Measurements from ENCODE around the gene HDAC8. TPM values are rescaled to one million over a fixed set of nuclear protein-coding genes. Genes with fewer than 3 reads are reported as not detected.

HDAC8 gene
- total and polyA plus RNA-seq, 4 experiments from 2014 or later = 15.2 to 23.0 (median 17.0) TPM

GRCh38 chrX:72317139-72317538, 255.5 kb downstream of the HDAC8 start:
- Mint-ChIP-seq H3K36me3 (no peaks in the 10 kb centered on the region), H3K27me3 (peaks cover 0 to 2% of the 10 kb centered on the region in 2 donors), H3K4me3 (no peak overlapping the region), H3K4me1 (no peaks in the 10 kb centered on the region), H3K27ac (peak overlapping the region in 1 of 7 donors; percentile 31), H3K9me3 (no peaks in the 10 kb centered on the region)
- H3K27ac ChIP-seq (ENCODE audit: low read depth, low read length) = no peak overlapping the region
- intact Hi-C loops (cut with micrococcal nuclease) = no loop called here
- CTCF ChIA-PET (ENCODE audit: partially characterized antibody) = no interaction called here
- POLR2A ChIA-PET (ENCODE audit: partially characterized antibody) = no interaction called here
- no peaks in the 10 kb centered on the region for H3K9me3 ChIP-seq (ENCODE audit: control insufficient read depth in 1 of 2, low read length in 2 of 2)
- no peak for DNase-seq
- H3K4me3 ChIP-seq (ENCODE audit: low read length in 2 of 2) = no peak overlapping the region
- no peaks in the 10 kb centered on the region for H3K27me3 ChIP-seq (ENCODE audit: insufficient read depth, low read length)
- no peaks in the 10 kb centered on the region for H3K4me1 ChIP-seq (ENCODE audit: insufficient read depth, low read length)
- no peaks in the 10 kb centered on the region for H3K36me3 ChIP-seq (ENCODE audit: insufficient read depth, low read length)

GRCh38 chrX:72316408-72317110, 256.1 kb downstream of the HDAC8 start:
- no peak overlapping the region for H3K27ac Mint-ChIP-seq
- H3K27me3 Mint-ChIP-seq = peaks cover 0 to 2% of the 10 kb centered on the region in 2 donors
- H3K27me3 ChIP-seq (ENCODE audit: insufficient read depth, low read length) = no peaks in the 10 kb centered on the region
- POLR2A ChIA-PET (ENCODE audit: partially characterized antibody) = no interaction called here
- no peaks in the 10 kb centered on the region for H3K9me3 Mint-ChIP-seq
- no peaks in the 10 kb centered on the region for H3K4me1 ChIP-seq (ENCODE audit: insufficient read depth, low read length)
- no peak for DNase-seq
- H3K36me3 Mint-ChIP-seq = no peaks in the 10 kb centered on the region
- no peaks in the 10 kb centered on the region for H3K4me1 Mint-ChIP-seq
- H3K27ac ChIP-seq (ENCODE audit: low read depth, low read length) = no peak overlapping the region
- H3K4me3 Mint-ChIP-seq = no peak overlapping the region
- H3K36me3 ChIP-seq (ENCODE audit: insufficient read depth, low read length) = no peaks in the 10 kb centered on the region
- no peaks in the 10 kb centered on the region for H3K9me3 ChIP-seq (ENCODE audit: control insufficient read depth in 1 of 2, low read length in 2 of 2)
- CTCF ChIA-PET (ENCODE audit: partially characterized antibody) = no interaction called here
- intact Hi-C loops (cut with micrococcal nuclease) = no loop called here
- H3K4me3 ChIP-seq (ENCODE audit: low read length in 2 of 2) = no peak overlapping the region

DNA sequence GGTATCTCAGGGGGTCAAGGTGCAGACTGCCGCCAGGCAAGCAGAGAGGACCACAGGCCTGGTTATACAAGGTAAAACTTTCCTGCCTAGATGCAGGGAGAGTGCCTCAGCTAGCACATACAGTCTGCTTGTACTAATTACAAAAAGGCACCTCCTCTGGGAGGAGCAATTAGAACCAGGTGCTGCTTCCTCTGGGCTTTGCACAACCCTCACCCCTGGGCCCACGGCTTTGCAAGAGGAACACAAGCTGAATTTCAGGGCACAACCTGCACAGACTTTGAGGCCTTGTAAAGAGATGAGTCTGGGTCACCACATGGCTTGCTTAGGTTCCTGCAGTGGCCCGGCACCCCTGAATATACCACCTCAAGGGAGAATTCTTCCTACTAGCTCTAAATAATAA, 257.8 kb downstream of the HDAC8 start:
- H3K27ac Mint-ChIP-seq = no peak overlapping the region
- H3K4me3 Mint-ChIP-seq = no peak overlapping the region
- H3K27me3 Mint-ChIP-seq = peaks cover under 1 to 2% of the 10 kb centered on the region in 2 donors
- no peak for DNase-seq
- Histone ChIP-seq H3K27me3 (ENCODE audit: insufficient read depth, low read length) (no peaks in the 10 kb centered on the region), H3K4me3 (ENCODE audit: low read length in 2 of 2) (no peak overlapping the region), H3K4me1 (ENCODE audit: insufficient read depth, low read length) (no peaks in the 10 kb centered on the region), H3K9me3 (ENCODE audit: control insufficient read depth in 1 of 2, low read length in 2 of 2) (no peaks in the 10 kb centered on the region), H3K36me3 (ENCODE audit: insufficient read depth, low read length) (no peaks in the 10 kb centered on the region), H3K27ac (ENCODE audit: low read depth, low read length) (no peak overlapping the region)
- CTCF ChIA-PET (ENCODE audit: partially characterized antibody) = no interaction called here
- H3K36me3 Mint-ChIP-seq = no peaks in the 10 kb centered on the region
- intact Hi-C loops (cut with micrococcal nuclease) = no loop called here
- H3K9me3 Mint-ChIP-seq = no peaks in the 10 kb centered on the region
- no peaks in the 10 kb centered on the region for H3K4me1 Mint-ChIP-seq
- POLR2A ChIA-PET (ENCODE audit: partially characterized antibody) = no interaction called here

DNA sequence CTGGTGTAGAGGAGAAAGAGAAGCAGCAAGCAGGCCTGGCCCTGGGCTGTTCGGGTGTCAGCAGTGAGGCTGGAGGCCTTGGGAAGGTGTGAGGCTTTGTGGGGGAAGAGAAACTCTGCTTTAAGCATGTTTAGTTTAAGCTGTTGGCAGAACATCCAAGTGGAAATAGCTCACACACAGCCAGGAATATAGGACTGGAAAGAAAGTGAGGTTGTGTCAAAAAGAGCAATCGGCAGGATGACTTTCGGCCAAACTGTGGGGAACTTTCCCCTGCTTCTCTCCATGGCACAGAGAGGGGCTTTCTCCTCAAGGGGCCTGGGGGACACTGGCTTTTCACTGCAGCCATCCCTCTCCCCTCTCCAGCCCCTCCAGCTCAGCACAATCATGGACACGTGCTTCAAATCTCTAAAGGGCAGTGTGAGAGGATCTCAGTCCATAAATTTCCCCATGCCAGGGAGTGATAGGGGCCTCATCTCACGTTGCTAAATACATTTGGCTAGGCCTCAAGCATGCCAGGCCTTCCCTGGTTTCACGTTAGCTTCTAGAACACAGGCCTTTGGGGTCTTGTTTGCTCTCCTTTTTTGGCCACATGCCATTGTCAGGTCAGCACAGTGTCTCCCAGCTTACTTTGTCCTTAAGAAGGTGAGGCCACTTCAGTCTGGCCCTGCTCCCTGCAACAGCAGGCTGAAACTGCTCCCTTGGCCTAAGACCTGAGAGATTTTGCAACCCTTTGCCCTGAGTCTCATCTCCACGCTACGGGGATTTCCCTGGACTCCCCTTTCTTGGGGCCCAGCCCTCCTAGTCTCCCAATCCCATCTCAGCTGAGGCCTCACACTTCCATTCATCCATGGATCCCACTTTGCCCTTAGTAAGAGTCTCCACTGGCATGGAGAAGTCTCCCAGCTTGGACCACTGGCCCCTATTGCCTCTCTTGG, 258.7 kb downstream of the HDAC8 start:
- Histone ChIP-seq H3K27me3 (ENCODE audit: insufficient read depth, low read length) (no peaks in the 10 kb centered on the region), H3K4me3 (ENCODE audit: low read length in 2 of 2) (no peak overlapping the region), H3K27ac (ENCODE audit: low read depth, low read length) (no peak overlapping the region), H3K4me1 (ENCODE audit: insufficient read depth, low read length) (peaks cover 6% of the 10 kb centered on the region), H3K36me3 (ENCODE audit: insufficient read depth, low read length) (no peaks in the 10 kb centered on the region), H3K9me3 (ENCODE audit: control insufficient read depth in 1 of 2, low read length in 2 of 2) (no peaks in the 10 kb centered on the region)
- H3K27me3 Mint-ChIP-seq = peaks cover 7 to 9% of the 10 kb centered on the region in 2 donors
- H3K36me3 Mint-ChIP-seq = no peaks in the 10 kb centered on the region
- intact Hi-C loops (cut with micrococcal nuclease) = no loop called here
- H3K9me3 Mint-ChIP-seq = no peaks in the 10 kb centered on the region
- POLR2A ChIA-PET (ENCODE audit: partially characterized antibody) = no interaction called here
- H3K4me1 Mint-ChIP-seq = peaks cover 0 to 5% (median 3%) of the 10 kb centered on the region in 4 donors
- CTCF ChIA-PET (ENCODE audit: partially characterized antibody) = no interaction called here
- no peak for DNase-seq
- H3K27ac Mint-ChIP-seq = peak overlapping the region in 2 of 7 donors; percentile 14 to 35
- H3K4me3 Mint-ChIP-seq = no peak overlapping the region

DNA sequence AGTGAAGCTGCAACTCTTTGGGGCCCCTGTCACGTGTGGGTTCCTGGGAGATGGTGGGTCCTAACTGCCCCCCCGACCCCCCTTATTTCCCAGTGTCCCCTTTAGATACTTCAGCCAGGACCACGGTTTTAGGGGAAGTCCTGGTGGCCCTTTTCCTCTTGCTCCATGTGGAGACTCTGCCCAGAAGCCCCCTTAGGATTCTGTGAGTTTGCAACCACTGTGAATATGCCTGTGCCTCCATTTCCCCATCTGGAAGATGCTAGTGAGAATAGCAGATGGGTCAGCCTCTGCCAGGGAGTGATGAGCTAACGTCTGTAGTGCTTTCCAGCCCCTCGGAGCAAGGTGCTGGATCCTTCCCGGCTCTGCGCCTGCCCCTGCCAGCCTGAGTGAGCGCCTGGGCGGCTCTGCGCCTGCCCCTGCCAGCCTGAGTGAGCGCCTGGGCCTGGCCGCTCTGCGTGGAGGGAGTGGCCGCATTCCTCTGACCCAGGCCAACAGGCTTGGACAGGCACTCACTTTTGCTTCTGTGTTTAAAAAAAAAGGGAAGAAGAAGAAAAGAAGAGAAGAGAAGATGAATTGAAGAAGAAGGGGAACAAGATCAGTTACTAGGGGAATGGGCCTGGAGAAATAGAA, 260.2 kb downstream of the HDAC8 start:
- intact Hi-C loops (cut with micrococcal nuclease) = no loop called here
- H3K9me3 Mint-ChIP-seq = peaks cover 0 to 1% (median 0%) of the 10 kb centered on the region in 8 donors
- Histone ChIP-seq H3K9me3 (ENCODE audit: control insufficient read depth in 1 of 2, low read length in 2 of 2) (no peaks in the 10 kb centered on the region), H3K4me1 (ENCODE audit: insufficient read depth, low read length) (peaks cover 21% of the 10 kb centered on the region), H3K27ac (ENCODE audit: low read depth, low read length) (no peak overlapping the region), H3K36me3 (ENCODE audit: insufficient read depth, low read length) (no peaks in the 10 kb centered on the region), H3K27me3 (ENCODE audit: insufficient read depth, low read length) (peaks cover 3% of the 10 kb centered on the region), H3K4me3 (ENCODE audit: low read length in 2 of 2) (no peak overlapping the region)
- H3K27me3 Mint-ChIP-seq = peaks cover 19 to 22% of the 10 kb centered on the region in 2 donors
- CTCF ChIA-PET (ENCODE audit: partially characterized antibody) = no interaction called here
- POLR2A ChIA-PET (ENCODE audit: partially characterized antibody) = no interaction called here
- no peak overlapping the region for H3K27ac Mint-ChIP-seq
- H3K36me3 Mint-ChIP-seq = no peaks in the 10 kb centered on the region
- peaks cover 10 to 19% (median 16%) of the 10 kb centered on the region in 4 donors for H3K4me1 Mint-ChIP-seq
- no peak overlapping the region for H3K4me3 Mint-ChIP-seq
- DNase-seq = no peak

DNA sequence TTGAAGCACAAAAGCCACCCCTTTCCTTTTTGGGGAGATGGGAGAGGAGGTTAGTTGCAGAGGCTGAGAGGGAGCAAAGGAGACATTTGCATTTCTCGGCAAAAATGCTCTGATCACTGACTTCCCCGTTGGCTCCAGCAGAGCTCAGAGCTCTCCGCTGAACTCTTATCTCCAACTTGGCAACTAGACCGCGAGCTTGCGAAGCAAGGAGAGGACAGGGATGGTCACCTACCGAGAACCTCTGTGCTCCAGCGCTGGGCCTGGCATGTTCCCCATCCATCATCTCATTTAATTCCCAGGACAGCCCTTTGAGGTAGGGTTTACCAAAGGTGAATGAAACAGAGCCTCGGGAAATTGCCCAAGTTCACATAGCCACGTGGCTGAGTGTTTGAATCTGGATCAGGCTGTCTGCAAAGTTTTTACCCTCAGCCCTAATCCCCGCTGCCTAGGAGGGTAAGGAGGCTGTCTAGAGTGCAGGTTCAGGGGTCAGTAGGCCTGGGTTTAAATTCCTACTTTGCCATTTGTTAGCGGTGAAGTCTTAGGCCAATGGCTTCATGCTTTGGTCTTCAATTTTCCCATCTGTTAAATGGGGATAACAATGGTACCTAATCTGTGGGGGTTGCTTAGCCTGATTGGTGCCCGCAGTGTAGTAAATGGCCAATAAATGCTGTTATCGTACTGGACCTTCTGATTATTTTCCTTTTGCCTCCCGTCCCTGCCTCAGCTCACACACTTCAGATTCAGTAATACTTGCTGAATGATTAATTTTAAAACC, 263.2 kb downstream of the HDAC8 start:
- no peak overlapping the region for H3K27ac Mint-ChIP-seq
- no peaks in the 10 kb centered on the region for H3K9me3 ChIP-seq (ENCODE audit: control insufficient read depth in 1 of 2, low read length in 2 of 2)
- peaks cover 28 to 34% of the 10 kb centered on the region in 2 donors for H3K27me3 Mint-ChIP-seq
- H3K4me3 ChIP-seq (ENCODE audit: low read length in 2 of 2) = peak overlapping the region in 1 of 2 donors; percentile 17
- peaks cover 5% of the 10 kb centered on the region for H3K27me3 ChIP-seq (ENCODE audit: insufficient read depth, low read length)
- H3K36me3 ChIP-seq (ENCODE audit: insufficient read depth, low read length) = no peaks in the 10 kb centered on the region
- peaks cover 0 to 1% (median 0%) of the 10 kb centered on the region in 8 donors for H3K9me3 Mint-ChIP-seq
- H3K4me1 Mint-ChIP-seq = peaks cover 15 to 37% (median 23%) of the 10 kb centered on the region in 4 donors
- ChIA-PET CTCF (ENCODE audit: partially characterized antibody) (interaction anchor here (1.0 kb wide), 1 partner anchor 10 kb away, joined by 3 read pairs; no protein-coding TSS in a partner anchor), POLR2A (ENCODE audit: partially characterized antibody) (interaction anchor here (1.3 kb wide), 1 partner anchor 33 kb away, joined by 5 read pairs; the partner anchor contains the start of gene RPS4X)
- peak overlapping the region; percentile 52 to 88 (median 76) for H3K4me3 Mint-ChIP-seq
- peaks cover 24% of the 10 kb centered on the region for H3K4me1 ChIP-seq (ENCODE audit: insufficient read depth, low read length)
- H3K36me3 Mint-ChIP-seq = peaks cover 0 to 3% of the 10 kb centered on the region in 2 donors
- no peak overlapping the region for H3K27ac ChIP-seq (ENCODE audit: low read depth, low read length)
- DNase-seq = peak in 1 of 5 donors; percentile 2
- intact Hi-C loops (cut with micrococcal nuclease) = no loop called here

Data from CD4-positive, alpha-beta memory T cell (primary cell).